WTC11 (cell line): Measurements from ENCODE around the gene FNDC1.

Source experiments
- ATF1 ChIP-seq: sonication (generic); formaldehyde crosslinking; IDR thresholded peaks from 2 replicates; pipeline ENCODE4 v1.8.1; 2023; ENCODE audit warnings: mild to moderate bottlenecking, moderate library complexity, missing genetic modification reagents
- CREB1 ChIP-seq: sonication (generic); formaldehyde crosslinking; IDR thresholded peaks from 2 replicates; pipeline ENCODE4 v1.8.0; 2023; ENCODE audit warnings: mild to moderate bottlenecking, missing genetic modification reagents
- ESRRA ChIP-seq: sonication (generic); formaldehyde crosslinking; IDR thresholded peaks from 2 replicates; pipeline ENCODE4 v1.8.1; 2022; ENCODE audit warnings: mild to moderate bottlenecking, missing genetic modification reagents, borderline replicate concordance
- SP1 ChIP-seq: sonication (generic); formaldehyde crosslinking; conservative IDR thresholded peaks from 2 replicates; pipeline ENCODE4 v1.8.1; 2022; ENCODE audit warnings: missing genetic modification reagents
- ZNF121 ChIP-seq: sonication (generic); formaldehyde crosslinking; IDR thresholded peaks from 2 replicates; pipeline ENCODE4 v1.8.0; 2023; ENCODE audit warnings: missing genetic modification reagents
- TF ChIP-seq, protein P1 (sequence below): fragments of 200-600 bp; IDR thresholded peaks from 2 replicates; pipeline ENCODE4 v1.8.0; 2022; ENCODE audit warnings: antibody characterized with exemption
- TF ChIP-seq, protein P2 (sequence below): sonication (generic); formaldehyde crosslinking; IDR thresholded peaks from 2 replicates; pipeline ENCODE4 v1.8.1; 2023; ENCODE audit warnings: mild to moderate bottlenecking, moderate library complexity, missing genetic modification reagents

DNA sequence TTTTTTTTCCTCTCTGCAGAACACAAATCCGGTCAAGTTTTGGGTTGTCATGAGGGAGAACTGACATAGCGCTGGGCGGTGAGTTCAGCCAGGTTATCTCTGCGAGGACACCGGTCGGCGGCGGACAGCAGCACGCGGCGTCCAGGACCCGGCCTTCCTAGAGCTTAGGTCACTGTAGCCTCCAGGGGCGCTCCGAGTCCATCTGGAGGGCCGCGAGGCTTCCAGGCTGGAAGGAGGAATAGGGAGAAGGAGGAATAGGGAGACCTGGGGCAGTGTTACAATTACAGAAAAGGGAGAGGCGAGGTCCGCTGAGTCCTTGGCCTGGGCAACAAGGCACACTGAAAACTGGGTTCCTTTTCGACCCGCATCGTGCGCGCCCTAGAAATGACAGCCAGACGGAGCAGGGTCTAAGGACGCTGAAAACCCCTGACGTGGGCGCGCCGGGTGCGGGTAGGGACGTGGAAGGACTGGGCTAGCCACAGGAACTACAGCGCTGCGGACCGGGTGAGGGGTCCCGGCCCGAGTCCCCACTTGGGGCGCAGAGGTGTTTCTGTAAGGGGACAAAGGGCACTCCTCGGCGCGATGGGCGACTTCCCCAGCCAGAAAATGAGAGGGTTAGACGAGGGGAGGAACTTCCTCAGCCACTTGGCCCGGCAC is 536 bp upstream of the FNDC1 start:
- TF ChIP-seq, protein P1, sequence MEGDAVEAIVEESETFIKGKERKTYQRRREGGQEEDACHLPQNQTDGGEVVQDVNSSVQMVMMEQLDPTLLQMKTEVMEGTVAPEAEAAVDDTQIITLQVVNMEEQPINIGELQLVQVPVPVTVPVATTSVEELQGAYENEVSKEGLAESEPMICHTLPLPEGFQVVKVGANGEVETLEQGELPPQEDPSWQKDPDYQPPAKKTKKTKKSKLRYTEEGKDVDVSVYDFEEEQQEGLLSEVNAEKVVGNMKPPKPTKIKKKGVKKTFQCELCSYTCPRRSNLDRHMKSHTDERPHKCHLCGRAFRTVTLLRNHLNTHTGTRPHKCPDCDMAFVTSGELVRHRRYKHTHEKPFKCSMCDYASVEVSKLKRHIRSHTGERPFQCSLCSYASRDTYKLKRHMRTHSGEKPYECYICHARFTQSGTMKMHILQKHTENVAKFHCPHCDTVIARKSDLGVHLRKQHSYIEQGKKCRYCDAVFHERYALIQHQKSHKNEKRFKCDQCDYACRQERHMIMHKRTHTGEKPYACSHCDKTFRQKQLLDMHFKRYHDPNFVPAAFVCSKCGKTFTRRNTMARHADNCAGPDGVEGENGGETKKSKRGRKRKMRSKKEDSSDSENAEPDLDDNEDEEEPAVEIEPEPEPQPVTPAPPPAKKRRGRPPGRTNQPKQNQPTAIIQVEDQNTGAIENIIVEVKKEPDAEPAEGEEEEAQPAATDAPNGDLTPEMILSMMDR: peak; percentile 32; the same call in 1 of the 2 replicates
- TF ChIP-seq ATF1 (CRISPR knock-in tag): no peak
- TF ChIP-seq CREB1 (CRISPR knock-in tag): no peak
- TF ChIP-seq ESRRA (CRISPR knock-in tag): no peak
- TF ChIP-seq, protein P2, sequence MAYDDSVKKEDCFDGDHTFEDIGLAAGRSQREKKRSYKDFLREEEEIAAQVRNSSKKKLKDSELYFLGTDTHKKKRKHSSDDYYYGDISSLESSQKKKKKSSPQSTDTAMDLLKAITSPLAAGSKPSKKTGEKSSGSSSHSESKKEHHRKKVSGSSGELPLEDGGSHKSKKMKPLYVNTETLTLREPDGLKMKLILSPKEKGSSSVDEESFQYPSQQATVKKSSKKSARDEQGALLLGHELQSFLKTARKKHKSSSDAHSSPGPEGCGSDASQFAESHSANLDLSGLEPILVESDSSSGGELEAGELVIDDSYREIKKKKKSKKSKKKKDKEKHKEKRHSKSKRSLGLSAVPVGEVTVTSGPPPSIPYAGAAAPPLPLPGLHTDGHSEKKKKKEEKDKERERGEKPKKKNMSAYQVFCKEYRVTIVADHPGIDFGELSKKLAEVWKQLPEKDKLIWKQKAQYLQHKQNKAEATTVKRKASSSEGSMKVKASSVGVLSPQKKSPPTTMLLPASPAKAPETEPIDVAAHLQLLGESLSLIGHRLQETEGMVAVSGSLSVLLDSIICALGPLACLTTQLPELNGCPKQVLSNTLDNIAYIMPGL (CRISPR knock-in tag): no peak
- TF ChIP-seq SP1 (CRISPR knock-in tag): no peak
- TF ChIP-seq ZNF121: no peak
